ENCODE results near the gene UST.
A peak's percentile ranks its signal among the peaks of the same experiment; 100 is the strongest.

The UST gene

DNA sequence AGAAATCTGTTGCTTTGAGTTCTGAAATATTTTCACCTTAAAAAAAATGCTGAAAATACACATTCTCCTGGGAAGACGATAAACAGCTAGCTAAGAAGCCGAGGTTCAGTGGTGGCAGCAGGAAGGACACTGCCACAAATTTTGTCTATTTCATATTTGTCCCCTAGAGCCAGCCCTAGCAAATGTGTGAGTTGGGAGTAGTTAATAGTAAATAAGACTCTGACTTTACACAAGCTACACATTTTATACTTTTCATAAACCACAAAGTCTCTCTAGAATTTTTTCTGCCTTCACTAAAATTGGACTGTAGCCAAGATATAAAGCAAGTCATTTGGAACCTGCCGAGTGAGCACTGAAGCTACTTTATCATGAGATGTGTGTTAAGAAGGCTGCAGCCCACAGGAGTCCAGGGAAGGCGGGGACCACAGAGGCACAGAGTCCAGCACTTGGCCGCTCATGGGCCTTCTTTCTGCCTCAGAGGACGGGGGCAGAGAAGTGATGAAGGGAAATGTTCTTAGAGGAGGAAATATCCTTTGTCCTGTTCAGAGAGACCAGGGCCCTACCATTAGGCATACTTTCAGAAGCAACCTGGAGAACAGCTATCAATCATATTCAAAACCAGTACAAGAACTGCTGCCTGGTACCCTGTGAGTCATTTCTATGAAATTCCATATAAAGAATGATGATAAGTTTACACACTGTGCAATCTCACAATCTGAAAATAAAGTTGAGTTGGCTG, 329.0 kb downstream of the UST start:
- DNase-seq, result no peak

DNA sequence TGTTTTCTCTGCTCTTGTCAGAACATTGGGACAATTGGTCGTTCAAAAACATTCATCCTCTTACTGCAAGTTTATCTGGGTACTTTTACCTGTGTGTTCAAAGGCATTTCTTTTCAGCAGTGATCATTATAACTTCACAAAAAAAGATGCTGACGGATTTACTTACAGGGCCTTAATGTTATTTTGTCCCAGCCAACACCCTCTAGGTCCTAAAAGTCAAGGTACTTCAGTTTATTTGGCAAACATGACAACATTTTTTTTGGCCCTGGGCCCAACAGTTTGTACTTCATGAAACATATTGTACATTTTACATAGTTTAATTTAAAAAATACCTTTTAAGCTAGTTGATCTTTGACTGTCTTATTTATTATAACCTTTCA, 329.5 kb downstream of the UST start:
- intact Hi-C loops (cut with DNase I), result no loop called here
- no peak for DNase-seq

More for the DNA sequence above, 329.0 kb downstream of the UST start:
- intact Hi-C loops (cut with DNase I), result no loop called here

DNA sequence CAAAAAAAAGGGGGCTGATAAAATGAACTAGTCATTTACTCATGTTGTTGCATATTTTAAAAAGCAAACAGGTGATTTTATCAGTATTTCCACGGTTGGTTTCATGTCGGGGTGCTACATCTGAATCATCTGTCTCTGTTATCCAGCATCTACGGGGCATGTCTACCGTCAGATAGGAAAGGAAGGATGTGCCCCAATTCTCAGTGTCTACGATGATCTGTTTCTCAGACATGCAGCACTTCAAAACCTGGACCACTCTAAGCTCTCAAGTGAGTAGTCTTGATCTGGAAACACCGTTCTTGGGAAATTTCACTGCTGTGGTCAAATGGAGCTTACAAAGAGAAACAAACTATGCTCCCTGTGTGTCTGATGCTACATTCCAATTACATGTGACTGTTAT, 330.4 kb downstream of the UST start:
- no peak for DNase-seq
- intact Hi-C loops (cut with DNase I), result no loop called here

DNA sequence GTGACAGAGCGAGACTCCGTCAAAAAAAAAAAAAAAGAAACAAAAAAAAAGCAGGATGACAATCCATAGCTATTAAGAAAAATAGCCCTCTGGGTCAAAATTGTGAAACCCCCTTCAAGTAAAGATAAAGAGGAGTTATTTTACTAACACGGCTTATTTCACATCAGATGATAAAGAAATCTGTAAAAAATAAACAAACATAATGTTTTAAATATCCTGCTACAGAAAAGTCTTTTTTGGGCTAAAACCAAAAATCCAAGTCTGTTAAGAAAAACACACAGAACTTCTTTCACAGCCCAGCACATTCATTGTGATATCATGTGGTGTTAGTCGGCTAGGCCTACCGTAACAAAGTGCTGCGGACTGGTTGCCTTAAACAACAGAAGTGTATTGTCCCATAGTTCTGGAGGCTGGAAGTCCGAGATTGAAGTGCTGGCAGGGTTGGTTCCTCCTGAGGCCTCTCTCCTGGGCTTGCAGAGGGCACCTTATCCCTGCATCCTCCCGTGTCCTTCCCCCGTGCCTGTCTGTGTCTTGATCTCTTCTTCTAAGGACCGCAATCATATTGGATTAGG, 331.5 kb downstream of the UST start:
- intact Hi-C loops (cut with DNase I), result no loop called here
- no peak for DNase-seq

DNA sequence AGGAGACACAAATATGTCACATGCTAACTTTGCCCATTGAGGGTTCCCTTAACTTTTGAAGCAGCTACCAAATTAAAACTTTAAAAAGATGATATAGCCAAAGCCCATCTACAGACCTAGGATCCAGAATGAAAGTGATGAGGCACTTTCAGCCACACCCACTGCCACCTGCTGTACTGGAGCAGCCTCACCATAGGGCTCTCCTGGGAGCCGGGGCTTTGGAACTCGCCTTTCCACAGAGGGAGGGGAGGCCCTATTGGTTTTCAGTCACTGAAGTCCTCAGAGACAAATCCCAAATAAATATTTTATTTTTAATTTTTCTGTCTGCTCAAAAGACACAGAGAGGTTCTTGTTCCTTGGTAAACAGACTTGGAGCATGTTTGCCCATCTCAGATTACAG, 332.6 kb downstream of the UST start:
- DNase-seq, result no peak
- intact Hi-C loops (cut with DNase I), result no loop called here

GRCh38 chr6:149079911-149080491, 333.2 kb downstream of the UST start:
- intact Hi-C loops (cut with DNase I), result loop anchor here (5.0 kb wide), 1 partner anchor 352 kb away; no protein-coding TSS in a partner anchor
- DNase-seq, result peak in 18 of 42 donors; percentile 13 to 67 (median 22)

DNA sequence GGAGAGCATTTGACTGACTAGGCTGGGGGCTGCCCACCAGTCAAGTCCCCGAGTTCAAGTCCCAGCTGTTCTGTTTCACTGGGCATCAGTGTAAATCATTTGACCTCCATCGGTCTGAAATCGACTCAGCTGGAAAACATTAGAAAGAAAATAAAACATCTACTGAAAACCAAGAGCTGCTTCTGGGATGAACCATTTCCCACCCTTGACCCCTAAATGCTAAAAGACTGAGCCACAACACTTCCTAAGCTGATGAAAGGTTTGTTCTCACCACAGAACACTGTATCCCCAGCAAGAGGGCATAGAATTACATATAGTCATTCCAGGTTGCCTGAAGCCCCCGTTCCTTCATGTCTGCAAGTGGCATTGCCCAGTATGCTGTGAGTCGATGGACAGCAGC, 333.7 kb downstream of the UST start:
- intact Hi-C loops (cut with DNase I), result loop anchor here (5.0 kb wide), 1 partner anchor 352 kb away; no protein-coding TSS in a partner anchor
- no peak for DNase-seq

GRCh38 chr6:149081281-149081680, 334.5 kb downstream of the UST start:
- no peak for DNase-seq
- intact Hi-C loops (cut with DNase I), result loop anchor here (5.0 kb wide), 1 partner anchor 351 kb away; no protein-coding TSS in a partner anchor

- intact Hi-C loops (cut with DNase I), result loop anchor here (5.0 kb wide), 1 partner anchor 350 kb away; no protein-coding TSS in a partner anchor
- DNase-seq, result peak; percentile 52 to 93 (median 85)
Measured at GRCh38 chr6:149082320-149082719, 335.5 kb downstream of the UST start.

- DNase-seq, result no peak
- intact Hi-C loops (cut with DNase I), result loop anchor here (5.0 kb wide), 1 partner anchor 348 kb away; no protein-coding TSS in a partner anchor
Measured at GRCh38 chr6:149084026-149084425, 337.2 kb downstream of the UST start.

DNA sequence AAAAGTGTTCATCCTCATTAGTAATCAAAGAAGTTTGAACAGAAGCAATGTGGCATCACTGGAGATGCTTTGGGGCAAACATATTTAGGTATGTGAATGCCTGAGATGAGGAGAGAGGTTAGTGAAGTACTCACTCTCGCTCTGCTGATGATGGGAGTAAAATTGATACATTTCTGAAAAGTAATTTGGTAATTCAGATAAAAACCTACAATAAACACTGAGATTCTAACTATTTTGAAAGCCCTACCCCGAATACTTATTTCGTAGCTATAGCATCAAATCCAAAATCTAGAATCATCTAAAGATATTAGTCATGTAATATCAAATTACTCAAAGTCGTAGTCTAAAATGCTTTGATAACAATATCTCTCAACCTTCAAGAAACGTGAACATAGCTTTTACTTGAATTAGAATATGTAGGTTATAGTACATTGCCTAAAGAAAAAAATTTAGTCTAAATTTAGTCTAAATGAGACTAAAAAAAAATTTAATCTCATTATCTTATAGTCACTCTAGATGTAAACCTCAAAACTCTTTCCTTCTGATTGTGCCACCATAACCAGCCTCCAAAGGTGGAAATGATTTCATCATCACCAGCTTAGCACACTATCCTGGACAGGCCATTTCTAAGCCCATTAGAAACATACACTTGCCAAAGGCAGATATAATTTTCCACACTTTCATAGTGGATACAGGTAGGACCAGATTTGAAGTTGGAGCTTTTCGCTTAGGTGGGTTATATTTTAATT, 338.2 kb downstream of the UST start:
- intact Hi-C loops (cut with DNase I), result loop anchor here (5.0 kb wide), 1 partner anchor 347 kb away; no protein-coding TSS in a partner anchor
- DNase-seq, result no peak

GRCh38 chr6:149085557-149085938, 338.7 kb downstream of the UST start:
- intact Hi-C loops (cut with DNase I), result no loop called here
- no peak for DNase-seq

GRCh38 chr6:149086363-149086762, 339.5 kb downstream of the UST start:
- no peak for DNase-seq
- intact Hi-C loops (cut with DNase I), result no loop called here

- intact Hi-C loops (cut with DNase I), result no loop called here
Measured at GRCh38 chr6:149087898-149088297, 341.1 kb downstream of the UST start.

GRCh38 chr6:149088361-149088760, 341.5 kb downstream of the UST start:
- intact Hi-C loops (cut with DNase I), result no loop called here
- DNase-seq, result no peak

More at GRCh38 chr6:149087898-149088297, 341.1 kb downstream of the UST start:
- DNase-seq, result no peak

GRCh38 chr6:149089510-149089909, 342.7 kb downstream of the UST start:
- intact Hi-C loops (cut with DNase I), result no loop called here
- DNase-seq, result no peak

DNA sequence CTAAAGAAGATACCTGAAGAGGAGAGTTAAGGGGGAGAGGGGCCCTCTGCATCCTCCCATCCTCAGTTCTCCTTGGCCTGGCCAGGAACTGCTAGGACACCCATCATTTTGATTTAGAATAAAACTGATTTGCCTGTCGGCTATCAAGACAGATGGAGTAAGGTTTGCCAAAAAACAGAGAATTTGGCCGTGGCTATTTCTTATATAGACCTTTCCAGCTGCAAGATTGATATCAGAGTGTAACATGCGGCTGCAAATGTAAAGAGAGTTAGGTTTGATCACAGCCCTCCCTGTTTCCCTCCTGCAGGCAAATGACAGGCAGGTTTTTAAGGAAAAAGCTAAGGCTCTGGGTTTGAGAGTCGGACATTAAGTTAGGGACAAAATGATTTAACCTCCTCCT, 344.1 kb downstream of the UST start:
- no peak for DNase-seq
- intact Hi-C loops (cut with DNase I), result no loop called here

GRCh38 chr6:149093643-149094042, 346.8 kb downstream of the UST start:
- intact Hi-C loops (cut with DNase I), result no loop called here
- no peak for DNase-seq

- intact Hi-C loops (cut with DNase I), result no loop called here
- no peak for DNase-seq
Measured at GRCh38 chr6:149094156-149094555, 347.3 kb downstream of the UST start.

DNA sequence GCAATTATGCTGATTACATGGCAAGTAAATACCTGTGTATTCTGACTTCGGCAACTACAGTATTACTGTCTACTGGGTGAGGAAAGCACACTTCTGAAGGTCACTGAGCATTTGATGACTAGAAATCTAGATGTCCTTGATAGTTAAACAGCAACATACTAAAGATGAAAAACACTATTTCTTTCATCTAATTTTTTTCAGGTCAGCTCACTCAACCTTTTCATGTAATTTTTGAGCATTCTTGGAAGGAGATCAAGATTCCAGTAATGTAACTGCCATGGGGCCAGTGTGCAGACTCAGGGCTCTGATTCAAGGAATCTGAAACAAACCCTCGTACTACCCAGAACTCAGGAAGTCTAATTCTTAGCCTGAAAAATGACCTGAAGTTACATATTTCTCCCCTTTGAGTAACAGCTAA, 348.1 kb downstream of the UST start:
- intact Hi-C loops (cut with DNase I), result no loop called here
- no peak for DNase-seq

All from head of caudate nucleus (tissue), 42 donors.